Subcutaneous abdominal adipose tissue (tissue), 5 donors: ENCODE data around the gene NOL4L.

Experiments used
- H3K27ac ChIP-seq: one replicate; pipeline ENCODE4 v1.7.0; 2013; ENCODE audit warnings: low read depth, mild to moderate bottlenecking, inconsistent platforms, low read length, moderate library complexity
- H3K27me3 ChIP-seq, 5 donors: one replicate each; pipeline ENCODE4 v1.7.0; 2013; ENCODE audit warnings: low read length in 5 of 5, inconsistent platforms in 1 of 5; ENCODE audit not compliant: control insufficient read depth in 5 of 5, insufficient read depth in 4 of 5
- H3K36me3 ChIP-seq, 5 donors: one replicate each; pipeline ENCODE4 v1.7.0; 2013; ENCODE audit warnings: low read length in 5 of 5; ENCODE audit not compliant: control insufficient read depth in 5 of 5, insufficient read depth in 5 of 5
- H3K4me1 ChIP-seq, 5 donors: one replicate each; pipeline ENCODE4 v1.7.0; 2013; ENCODE audit warnings: low read length in 5 of 5, mild to moderate bottlenecking in 3 of 5, moderate library complexity in 1 of 5; ENCODE audit not compliant: control insufficient read depth in 5 of 5, insufficient read depth in 5 of 5
- H3K4me3 ChIP-seq, 5 donors: one replicate each; pipeline ENCODE4 v1.7.0; 2013; ENCODE audit warnings: low read length in 5 of 5, low read depth in 1 of 5
- H3K9ac ChIP-seq, 5 donors: one replicate each; pipeline ENCODE4 v1.7.0; 2013; ENCODE audit warnings: low read length in 5 of 5, mild to moderate bottlenecking in 4 of 5, moderate library complexity in 3 of 5
- H3K9me3 ChIP-seq, 5 donors: one replicate each; pipeline ENCODE4 v1.7.0; 2013; ENCODE audit warnings: low read length in 5 of 5; ENCODE audit not compliant: control insufficient read depth in 5 of 5
- donor health status: healthy.
- donor health status: healthy.
- donor health status: healthy.
- donor health status: healthy.
- donor health status: healthy.

NOL4L gene

GRCh38 chr20:32435449-32436107 lies 149.6 kb downstream of the NOL4L start:
- Histone ChIP-seq H3K36me3 (peaks cover 19 to 89% (median 83%) of the 10 kb centered on the region in 5 donors), H3K4me3 (no peak overlapping the region)

GRCh38 chr20:32434434-32434833 lies 150.7 kb downstream of the NOL4L start:
- H3K36me3 ChIP-seq = peaks cover 23 to 98% (median 92%) of the 10 kb centered on the region in 5 donors
- H3K27ac ChIP-seq = peak overlapping the region; percentile 60
- no peak overlapping the region for H3K9ac ChIP-seq
- H3K4me3 ChIP-seq = no peak overlapping the region
- no peaks in the 10 kb centered on the region for H3K27me3 ChIP-seq
- H3K4me1 ChIP-seq = peaks cover 1 to 29% (median 11%) of the 10 kb centered on the region in 5 donors
- no peaks in the 10 kb centered on the region for H3K9me3 ChIP-seq

More at GRCh38 chr20:32435449-32436107, 149.6 kb downstream of the NOL4L start:
- H3K27ac ChIP-seq = no peak overlapping the region
- H3K9me3 ChIP-seq = no peaks in the 10 kb centered on the region
- H3K4me1 ChIP-seq = peaks cover 2 to 31% (median 14%) of the 10 kb centered on the region in 5 donors
- H3K27me3 ChIP-seq = no peaks in the 10 kb centered on the region
- no peak overlapping the region for H3K9ac ChIP-seq

GRCh38 chr20:32433311-32434021 lies 151.7 kb downstream of the NOL4L start:
- no peak overlapping the region for H3K9ac ChIP-seq
- H3K4me3 ChIP-seq = no peak overlapping the region
- peak overlapping the region; percentile 60 for H3K27ac ChIP-seq

GRCh38 chr20:32432277-32432676 lies 152.9 kb downstream of the NOL4L start:
- H3K9me3 ChIP-seq = no peaks in the 10 kb centered on the region
- H3K36me3 ChIP-seq = peaks cover 27 to 96% (median 90%) of the 10 kb centered on the region in 5 donors
- H3K4me1 ChIP-seq = peaks cover 0 to 22% (median 0%) of the 10 kb centered on the region in 5 donors
- H3K27ac ChIP-seq = no peak overlapping the region
- no peak overlapping the region for H3K9ac ChIP-seq
- no peak overlapping the region for H3K4me3 ChIP-seq
- no peaks in the 10 kb centered on the region for H3K27me3 ChIP-seq

More at GRCh38 chr20:32433311-32434021, 151.7 kb downstream of the NOL4L start:
- Histone ChIP-seq H3K4me1 (peaks cover 0 to 22% (median 1%) of the 10 kb centered on the region in 5 donors), H3K27me3 (no peaks in the 10 kb centered on the region), H3K9me3 (no peaks in the 10 kb centered on the region), H3K36me3 (peaks cover 27 to 99% (median 97%) of the 10 kb centered on the region in 5 donors)

GRCh38 chr20:32431457-32431856 lies 153.7 kb downstream of the NOL4L start:
- Histone ChIP-seq H3K36me3 (peaks cover 27 to 88% (median 82%) of the 10 kb centered on the region in 5 donors), H3K4me3 (no peak overlapping the region), H3K27me3 (no peaks in the 10 kb centered on the region), H3K27ac (no peak overlapping the region), H3K9ac (no peak overlapping the region), H3K9me3 (no peaks in the 10 kb centered on the region), H3K4me1 (peaks cover 0 to 22% (median 0%) of the 10 kb centered on the region in 5 donors)

- Histone ChIP-seq H3K9me3 (no peaks in the 10 kb centered on the region), H3K4me3 (no peak overlapping the region), H3K36me3 (peaks cover 27 to 72% (median 66%) of the 10 kb centered on the region in 5 donors)
Observed at GRCh38 chr20:32429745-32430360, 155.3 kb downstream of the NOL4L start.

GRCh38 chr20:32429343-32429742 lies 155.8 kb downstream of the NOL4L start:
- H3K4me3 ChIP-seq = no peak overlapping the region
- H3K27ac ChIP-seq = no peak overlapping the region
- H3K36me3 ChIP-seq = peaks cover 27 to 67% (median 61%) of the 10 kb centered on the region in 5 donors
- H3K27me3 ChIP-seq = no peaks in the 10 kb centered on the region
- H3K4me1 ChIP-seq = peaks cover 0 to 22% (median 0%) of the 10 kb centered on the region in 5 donors
- no peaks in the 10 kb centered on the region for H3K9me3 ChIP-seq
- no peak overlapping the region for H3K9ac ChIP-seq

More at GRCh38 chr20:32429745-32430360, 155.3 kb downstream of the NOL4L start:
- Histone ChIP-seq H3K27me3 (no peaks in the 10 kb centered on the region), H3K27ac (no peak overlapping the region), H3K4me1 (peaks cover 0 to 22% (median 0%) of the 10 kb centered on the region in 5 donors), H3K9ac (no peak overlapping the region)

GRCh38 chr20:32427996-32428395 lies 157.1 kb downstream of the NOL4L start:
- Histone ChIP-seq H3K4me3 (no peak overlapping the region), H3K9me3 (no peaks in the 10 kb centered on the region), H3K9ac (no peak overlapping the region), H3K27ac (no peak overlapping the region), H3K27me3 (no peaks in the 10 kb centered on the region), H3K36me3 (peaks cover 22 to 53% (median 48%) of the 10 kb centered on the region in 5 donors), H3K4me1 (peaks cover 0 to 12% (median 0%) of the 10 kb centered on the region in 5 donors)

GRCh38 chr20:32421290-32421689 lies 163.8 kb downstream of the NOL4L start:
- no peaks in the 10 kb centered on the region for H3K27me3 ChIP-seq
- H3K36me3 ChIP-seq = no peaks in the 10 kb centered on the region
- no peak overlapping the region for H3K4me3 ChIP-seq
- no peaks in the 10 kb centered on the region for H3K9me3 ChIP-seq
- H3K4me1 ChIP-seq = no peaks in the 10 kb centered on the region
- H3K9ac ChIP-seq = no peak overlapping the region
- H3K27ac ChIP-seq = no peak overlapping the region

GRCh38 chr20:32418376-32418775 lies 166.8 kb downstream of the NOL4L start:
- no peaks in the 10 kb centered on the region for H3K9me3 ChIP-seq
- H3K4me1 ChIP-seq = peaks cover 0 to 6% (median 4%) of the 10 kb centered on the region in 5 donors
- no peaks in the 10 kb centered on the region for H3K27me3 ChIP-seq
- H3K27ac ChIP-seq = no peak overlapping the region
- H3K9ac ChIP-seq = no peak overlapping the region
- no peak overlapping the region for H3K4me3 ChIP-seq
- H3K36me3 ChIP-seq = peaks cover 0 to 3% (median 0%) of the 10 kb centered on the region in 5 donors
